Measurements from ENCODE around the gene SUV39H2. TPM values are rescaled to one million over a fixed set of nuclear protein-coding genes. Genes with fewer than 3 reads are reported as not detected.
"Not testable (repeated sequence)": the region's sequence is repeated elsewhere in the genome, so short reads cannot be mapped to it uniquely, and the experiment has no call there.

SUV39H2 gene
- total RNA-seq, 2 donors from 2014 or later = 5.6 to 7.9 TPM

DNA sequence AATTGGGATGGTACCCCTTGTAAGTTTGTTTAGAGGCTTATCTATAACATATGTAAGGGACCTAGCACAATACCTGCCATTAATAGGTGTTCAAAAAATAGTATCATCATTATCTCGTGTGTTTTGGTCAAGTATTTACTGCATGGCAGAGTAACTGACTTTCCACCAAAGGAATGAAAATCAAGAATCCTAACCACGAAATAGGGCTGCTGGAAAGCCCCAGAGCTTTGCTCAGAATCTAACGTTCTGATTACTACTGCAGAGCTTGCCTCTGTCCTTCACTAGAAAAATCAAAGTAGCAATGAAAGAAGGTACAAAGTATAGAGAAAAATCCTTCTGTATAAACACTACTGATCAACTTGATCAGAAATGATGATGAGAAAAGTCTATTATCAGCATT is 40.3 kb downstream of the SUV39H2 start:
- intact Hi-C loops (cut with DNase I, micrococcal nuclease) = no loop called here
- ATAC-seq = no peak

DNA sequence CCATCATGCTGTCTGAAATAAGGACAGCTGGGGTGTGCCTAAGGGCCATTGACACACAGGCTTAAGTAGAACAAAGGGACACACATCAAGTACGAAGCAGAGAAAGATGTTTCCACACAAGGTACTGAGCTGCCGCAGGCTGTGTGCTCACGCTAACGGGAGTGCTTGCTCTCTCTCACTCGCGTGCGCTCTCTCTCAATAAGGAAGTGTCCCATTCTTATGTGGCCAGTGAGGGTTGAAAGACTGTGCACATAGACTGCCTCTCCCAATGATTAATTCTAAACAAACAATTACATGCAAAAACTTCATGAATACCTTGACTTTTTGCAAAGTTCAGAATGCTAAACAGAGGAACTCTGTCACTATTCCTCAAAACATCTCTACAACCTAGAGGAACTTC is 45.3 kb downstream of the SUV39H2 start:
- intact Hi-C loops (cut with DNase I, micrococcal nuclease) = no loop called here
- no peak for ATAC-seq
- no peak for DNase-seq

More for the DNA sequence above, 40.3 kb downstream of the SUV39H2 start:
- DNase-seq = no peak

DNA sequence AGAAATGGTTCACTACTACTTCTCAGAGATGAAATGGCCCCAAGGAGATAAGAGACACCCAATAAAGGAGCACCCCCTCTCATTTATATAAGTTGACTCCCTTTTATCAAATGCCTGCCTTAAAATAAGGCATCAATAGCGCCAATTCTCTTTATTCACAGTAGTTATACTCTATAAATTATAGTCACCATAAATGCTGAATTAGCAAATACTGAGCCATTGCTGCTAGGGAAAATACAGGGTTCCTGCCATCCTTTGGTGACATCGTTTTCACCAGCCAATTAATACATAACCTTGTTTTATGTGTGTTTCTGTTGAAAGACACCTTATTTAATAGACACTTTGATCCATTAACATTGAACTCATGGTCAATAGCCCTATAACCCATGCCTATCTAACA is 46.6 kb downstream of the SUV39H2 start:
- DNase-seq (no peak), ATAC-seq (no peak)
- intact Hi-C loops (cut with DNase I, micrococcal nuclease) = no loop called here

DNA sequence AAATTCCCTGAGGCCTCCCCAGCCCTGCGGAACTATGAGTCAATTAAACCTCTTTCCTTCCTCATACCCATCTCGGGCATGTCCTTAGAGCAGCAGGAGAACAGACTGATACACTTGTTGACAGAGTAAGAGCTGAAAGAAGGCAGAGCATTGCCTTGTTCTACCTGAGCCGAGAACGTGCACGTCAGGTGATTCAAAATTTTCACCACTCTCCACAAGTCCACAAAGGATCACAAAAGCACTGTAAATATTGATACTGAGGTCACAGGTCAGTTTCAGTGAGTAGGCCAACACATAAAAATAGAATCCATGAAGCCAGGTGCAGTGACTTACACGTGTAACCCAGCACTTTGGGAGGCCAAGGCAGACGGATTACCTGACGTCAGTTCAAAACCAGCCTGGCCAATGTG is 47.4 kb downstream of the SUV39H2 start:
- intact Hi-C loops (cut with DNase I, micrococcal nuclease) = no loop called here
- no peak for DNase-seq
- peak; percentile 61 for ATAC-seq

DNA sequence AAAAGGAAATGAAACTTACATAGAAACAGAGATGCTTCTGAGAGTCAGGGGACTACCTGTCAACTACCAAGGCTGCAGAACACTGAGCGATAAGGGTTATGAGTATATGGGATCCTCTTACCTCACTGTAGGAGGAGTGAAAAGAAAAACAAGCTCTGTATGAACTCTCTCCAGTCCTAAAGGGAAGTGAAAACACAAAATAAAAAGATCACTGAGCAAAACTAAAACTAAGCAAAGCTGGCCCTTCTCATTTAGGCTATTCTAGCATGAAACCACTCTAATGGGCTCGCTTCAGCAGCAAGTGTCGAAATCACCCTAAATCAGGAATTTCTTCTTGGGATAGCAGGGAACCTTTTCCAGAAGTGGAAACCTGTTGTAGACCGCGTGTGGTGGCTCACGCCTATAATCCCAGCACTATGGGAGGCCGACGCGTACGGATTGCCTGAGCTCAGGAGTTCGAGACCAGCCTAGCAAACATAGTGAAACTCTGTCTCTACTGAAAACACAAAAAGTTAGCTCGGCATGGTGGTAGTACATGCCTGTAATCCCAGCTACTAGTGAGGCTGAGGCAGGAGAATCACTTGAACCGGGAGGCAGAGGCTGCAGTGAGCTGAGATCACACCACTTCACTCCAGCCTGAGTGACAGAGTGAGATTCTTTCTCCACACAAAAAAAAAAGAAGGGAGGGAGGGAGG is 48.2 kb downstream of the SUV39H2 start:
- DNase-seq (no peak), ATAC-seq (no peak)
- intact Hi-C loops (cut with DNase I, micrococcal nuclease) = no loop called here

DNA sequence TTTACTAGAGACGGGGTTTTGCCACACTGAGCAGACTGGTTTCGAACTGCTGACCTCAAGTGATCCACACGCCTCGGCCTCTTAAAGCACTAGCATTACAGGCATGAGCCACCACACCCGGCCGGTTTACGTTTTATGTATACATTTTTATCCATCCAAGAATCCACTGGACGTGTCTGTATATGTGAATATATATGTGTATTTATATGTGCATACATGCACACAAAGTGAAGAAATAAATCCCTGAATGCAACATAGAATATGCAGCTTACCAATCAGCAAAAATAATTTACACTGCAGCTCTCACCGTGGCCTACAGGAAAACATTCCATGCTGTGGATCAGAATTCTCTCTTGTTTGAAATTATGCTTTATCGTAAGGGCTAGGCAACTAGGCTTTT is 51.9 kb downstream of the SUV39H2 start:
- no peak for DNase-seq
- ATAC-seq = no peak
- intact Hi-C loops (cut with DNase I, micrococcal nuclease) = no loop called here

DNA sequence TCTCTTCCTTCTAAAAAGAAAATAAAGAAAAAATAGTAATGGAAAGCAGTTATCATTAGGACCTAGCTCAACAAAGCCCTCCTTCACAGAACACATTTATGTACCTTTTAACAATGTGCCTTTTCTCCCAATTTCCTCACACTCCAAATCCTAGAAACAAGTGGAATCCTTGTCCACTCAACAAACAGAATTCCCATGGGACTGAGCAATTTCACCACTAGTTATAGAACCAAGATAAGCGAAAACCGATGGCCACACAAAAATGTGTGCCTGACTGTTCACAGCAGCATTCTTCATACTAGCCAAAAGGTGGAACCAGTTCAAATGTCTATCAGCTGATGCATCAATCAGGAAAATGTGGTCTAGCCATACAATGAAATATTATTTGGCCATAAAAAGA is 57.9 kb downstream of the SUV39H2 start:
- intact Hi-C loops (cut with DNase I, micrococcal nuclease) = no loop called here
- DNase-seq = no peak
- no peak for ATAC-seq

DNA sequence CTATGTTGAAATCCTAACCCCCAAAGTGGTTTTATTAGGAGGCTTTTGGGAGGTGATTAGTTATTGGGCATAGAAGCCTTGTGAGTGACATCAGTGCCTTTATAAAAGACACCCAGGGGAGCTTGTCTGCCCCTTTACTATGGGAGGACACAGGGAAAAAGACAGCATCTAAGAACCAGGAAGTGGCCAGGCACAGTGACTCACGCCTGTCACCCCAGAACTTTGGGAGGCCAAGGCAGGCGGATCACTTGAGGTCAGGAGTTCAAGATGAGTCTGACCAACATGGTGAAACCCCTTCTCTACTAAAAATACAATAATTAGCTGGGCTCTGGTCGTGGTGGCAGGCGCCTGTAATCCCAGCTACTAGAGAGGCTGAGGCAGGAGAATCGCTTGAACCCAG is 60.3 kb downstream of the SUV39H2 start:
- intact Hi-C loops (cut with DNase I, micrococcal nuclease); DNase-seq; ATAC-seq: not testable (repeated sequence)

DNA sequence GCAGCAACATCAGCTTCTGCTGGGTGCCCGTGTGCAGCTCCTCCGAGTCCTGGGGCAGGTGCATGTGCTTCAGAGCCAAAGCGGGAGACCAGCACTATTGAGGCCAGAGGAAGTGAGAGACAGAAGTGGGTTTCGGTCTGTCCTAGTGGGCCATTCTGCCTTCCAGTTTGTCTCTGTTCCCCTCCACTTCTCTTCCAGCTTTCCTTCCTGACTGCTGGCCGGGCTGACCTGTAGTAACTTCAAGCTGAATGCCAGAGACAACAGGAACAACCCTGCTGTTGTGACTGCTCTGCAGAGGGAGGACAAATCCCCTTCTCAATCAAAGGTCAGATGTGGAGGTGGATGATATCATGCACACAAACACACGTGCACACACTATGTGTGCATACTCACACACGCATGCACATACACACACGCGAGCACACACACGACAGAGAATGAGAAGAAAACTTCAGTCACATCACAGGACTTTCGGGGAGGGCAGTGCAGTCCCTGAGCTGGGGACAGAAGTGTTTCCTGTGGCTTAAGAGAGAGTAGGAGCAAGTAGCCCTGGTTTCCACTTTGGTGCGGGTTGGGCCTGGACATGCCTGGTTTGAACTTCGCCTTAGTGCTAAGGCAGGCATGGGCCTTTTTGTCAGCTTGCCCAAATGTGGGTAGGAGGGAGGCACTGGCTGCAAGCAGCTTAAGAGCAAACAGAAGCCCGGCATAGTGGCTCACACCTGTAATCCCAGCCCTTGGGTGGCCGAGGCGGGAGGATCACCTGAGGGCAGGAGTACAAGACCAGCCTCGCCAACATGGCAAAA is 63.7 kb downstream of the SUV39H2 start:
- DNase-seq; intact Hi-C loops (cut with DNase I, micrococcal nuclease): not testable (repeated sequence)

DNA sequence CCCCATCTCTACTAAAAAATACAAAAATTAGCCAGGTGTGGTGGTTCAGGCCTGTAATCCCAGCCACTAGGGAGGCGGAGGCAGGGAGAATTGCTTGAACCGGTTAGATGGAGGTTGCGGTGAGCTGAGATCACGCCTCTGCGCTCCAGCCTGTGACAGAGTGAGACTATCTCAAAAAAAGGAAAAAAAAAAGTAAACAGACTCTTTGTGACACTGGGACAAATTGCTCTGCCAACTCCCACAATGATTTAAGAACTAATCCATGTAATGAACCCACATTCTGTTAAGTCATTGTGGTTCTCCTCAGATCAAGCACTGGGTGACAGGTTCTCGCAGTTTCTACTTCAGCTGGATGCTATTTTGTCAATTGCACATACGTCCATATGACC is 64.3 kb downstream of the SUV39H2 start:
- DNase-seq; intact Hi-C loops (cut with DNase I, micrococcal nuclease); ATAC-seq: not testable (repeated sequence)

More for the DNA sequence above, 63.7 kb downstream of the SUV39H2 start:
- not testable (repeated sequence) for ATAC-seq

DNA sequence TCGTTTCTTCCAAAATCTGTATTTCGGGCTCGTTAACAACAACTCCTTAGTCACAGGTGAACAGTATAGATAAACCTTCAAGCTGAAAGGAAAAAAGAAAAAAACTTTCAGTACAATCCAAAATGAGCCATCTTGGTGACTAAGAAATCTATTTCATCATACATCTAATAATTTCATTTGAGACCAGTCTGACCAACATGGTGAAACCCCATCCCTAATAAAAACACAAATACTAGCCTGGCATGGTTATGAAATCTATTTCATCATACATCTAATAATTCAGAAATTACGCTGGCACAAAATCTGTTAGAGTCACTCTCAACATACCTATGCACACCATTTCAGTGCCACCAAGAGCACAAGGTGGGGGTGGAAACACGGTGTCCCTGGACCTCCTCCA is 66.4 kb downstream of the SUV39H2 start:
- no peak for DNase-seq
- intact Hi-C loops (cut with DNase I, micrococcal nuclease) = no loop called here
- ATAC-seq = no peak

DNA sequence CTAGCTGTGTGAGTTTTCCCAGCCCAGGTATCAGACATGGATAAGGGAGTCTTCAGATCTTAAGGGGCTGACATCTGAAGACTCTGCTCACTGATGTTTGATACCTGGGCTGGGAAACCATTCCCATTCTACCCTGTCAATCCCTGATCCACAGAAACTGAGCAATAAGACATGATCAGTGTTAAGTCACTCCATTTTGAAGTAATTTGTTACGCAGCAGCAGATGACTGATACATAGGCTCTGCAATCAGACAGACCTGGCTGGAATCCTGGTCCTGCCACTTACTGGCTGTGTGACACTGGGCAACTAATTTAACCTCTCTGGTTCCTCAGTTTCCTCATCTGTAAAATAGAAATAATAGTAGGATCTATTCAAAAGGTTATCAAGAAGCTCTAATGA is 68.6 kb downstream of the SUV39H2 start:
- DNase-seq (no peak), ATAC-seq (no peak)
- intact Hi-C loops (cut with DNase I, micrococcal nuclease) = no loop called here

DNA sequence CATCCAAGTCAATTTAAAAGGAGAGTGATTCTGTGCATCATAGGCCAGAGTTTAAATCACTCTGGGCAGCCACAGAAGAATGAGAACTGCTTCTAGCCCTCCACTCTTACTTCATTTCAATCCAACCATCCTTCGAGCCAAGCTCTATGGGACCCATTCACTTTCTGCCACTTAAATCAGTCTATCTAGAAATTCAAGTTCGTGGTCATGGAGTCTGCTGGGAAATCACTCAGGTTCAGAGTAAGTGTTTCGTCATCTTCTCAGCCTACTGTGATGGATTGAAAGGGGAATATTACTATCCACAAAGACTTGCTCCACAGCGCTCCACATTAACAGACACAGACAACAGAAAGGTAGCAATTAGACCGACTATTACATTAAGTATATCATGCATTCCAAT is 70.6 kb downstream of the SUV39H2 start:
- no peak for ATAC-seq
- intact Hi-C loops (cut with DNase I, micrococcal nuclease) = no loop called here

DNA sequence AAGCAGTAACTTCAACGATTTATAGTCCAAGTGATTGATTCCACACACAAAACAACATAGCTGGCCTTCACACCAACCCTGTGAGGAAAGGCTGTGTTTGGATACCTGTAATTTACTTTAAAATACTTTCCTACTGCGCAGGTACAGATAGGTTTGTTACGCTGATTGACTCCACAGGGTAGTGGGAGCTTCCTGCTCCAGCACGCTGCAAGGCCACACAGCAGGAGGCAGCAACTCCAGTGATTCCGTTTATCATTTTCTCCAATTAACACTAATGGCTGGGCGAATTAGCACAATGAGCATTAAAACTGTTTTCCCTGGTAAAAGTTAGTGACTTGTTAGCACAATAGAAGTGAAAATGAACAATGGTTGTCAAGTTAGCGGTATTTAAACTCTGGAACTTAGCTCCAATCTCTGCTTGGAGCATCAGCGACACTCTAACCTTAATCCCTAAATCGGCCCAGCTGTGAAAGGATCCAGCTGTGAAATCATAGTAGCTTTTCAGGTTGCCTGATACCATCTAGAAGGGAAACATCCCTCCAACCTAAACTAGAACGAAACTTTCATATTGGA is 74.3 kb downstream of the SUV39H2 start:
- intact Hi-C loops (cut with DNase I, micrococcal nuclease) = loop anchor here in 1 of 2 donors (10.0 kb wide), 1 partner anchor 152 kb away; no protein-coding TSS in a partner anchor
- no peak for DNase-seq
- ATAC-seq = no peak

More for the DNA sequence above, 70.6 kb downstream of the SUV39H2 start:
- no peak for DNase-seq

DNA sequence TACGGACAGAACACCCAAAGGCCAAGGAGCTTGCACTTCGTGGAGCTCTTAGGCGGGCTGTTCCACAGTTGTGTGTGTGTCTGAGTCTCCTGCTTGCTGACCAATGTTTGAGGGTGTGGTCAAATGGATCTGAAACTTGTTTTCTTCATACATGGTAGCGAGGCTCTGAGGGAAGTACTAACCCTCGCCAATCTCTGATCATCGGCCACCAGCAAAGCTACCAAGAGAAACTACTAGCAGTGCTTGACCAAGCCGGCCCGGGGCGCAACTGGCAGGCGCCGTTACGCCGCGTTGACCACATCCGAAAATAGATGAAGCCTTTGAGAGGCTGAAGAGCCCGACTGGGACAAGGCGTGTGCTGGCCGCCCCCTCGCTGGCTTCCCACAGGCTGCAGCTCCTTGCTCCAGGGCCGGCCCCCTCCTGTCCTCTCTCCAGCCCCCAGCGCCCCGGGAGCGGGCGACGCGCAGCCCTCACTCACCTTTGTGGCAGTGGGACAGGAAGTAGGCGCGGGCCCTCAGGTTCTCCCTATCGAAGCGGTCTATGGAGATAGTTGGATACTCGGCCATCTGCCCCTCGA is 74.8 kb downstream of the SUV39H2 start:
- intact Hi-C loops (cut with DNase I, micrococcal nuclease) = loop anchor here in 1 of 2 donors (10.0 kb wide), 1 partner anchor 151 kb away; no protein-coding TSS in a partner anchor
- DNase-seq (peak; percentile 49 to 64), ATAC-seq (peak; percentile 37)

Other genes with a start within 250 kb of the SUV39H2 start
- 10 to 100 TPM; 55.1 to 87.8 TPM for gene FAM107B, start 104.0 kb upstream of the SUV39H2 start, total RNA-seq
- gene CDNF, start 40.8 kb upstream of the SUV39H2 start, total RNA-seq = 1 to 10 TPM; 1.7 to 2.0 TPM
- gene HSPA14, start 40.6 kb upstream of the SUV39H2 start, total RNA-seq = 10 to 100 TPM; 13.6 to 14.0 TPM
- gene MSANTD7, start 40.6 kb upstream of the SUV39H2 start, total RNA-seq = 10 to 100 TPM in 1 of 2 donors, 1 to 10 TPM in 1; 9.9 to 12.2 TPM
- gene DCLRE1C, start 75.2 kb downstream of the SUV39H2 start, total RNA-seq = 10 to 100 TPM; 10.3 to 13.7 TPM
- not detected for gene MEIG1, start 80.5 kb downstream of the SUV39H2 start, total RNA-seq
- gene OLAH, start 165.1 kb downstream of the SUV39H2 start, total RNA-seq = not detected
- gene ACBD7, start 209.9 kb downstream of the SUV39H2 start, total RNA-seq = under 1 TPM; 0.25 to 0.61 TPM
- gene RPP38, start 218.5 kb downstream of the SUV39H2 start, total RNA-seq = 10 to 100 TPM; 15.4 to 17.6 TPM